GM21423 (cell line): Measurements from ENCODE around the gene MCM10.

Experiments used
- ATAC-seq: cut with Tn5 transposase; IDR thresholded peaks from one replicate; pipeline ENCODE4 v1.9.1; 2021; ENCODE audit warnings: mild to moderate bottlenecking, moderate library complexity; ENCODE audit not compliant: unreplicated experiment

The MCM10 gene

DNA sequence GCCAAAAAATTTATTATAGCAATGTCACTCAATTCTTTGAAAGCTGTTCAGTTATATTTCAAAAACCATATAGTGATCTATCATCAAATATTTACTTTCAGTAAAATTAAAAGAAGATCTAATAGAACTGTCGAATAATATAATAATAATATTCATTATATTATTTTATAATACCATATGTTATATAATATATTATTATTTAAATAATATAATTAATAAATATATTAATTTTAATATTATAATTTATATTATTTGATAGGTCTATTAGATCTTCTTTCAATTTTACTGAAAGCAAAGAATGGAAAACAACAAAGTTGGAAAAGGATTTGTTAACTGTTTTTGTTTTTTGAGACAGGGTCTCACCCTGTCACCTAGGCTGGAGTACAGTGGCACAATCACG lies 95.3 kb downstream of the MCM10 start:
- no peak for ATAC-seq

GRCh38 chr10:13257621-13258140 lies 96.3 kb downstream of the MCM10 start:
- no peak for ATAC-seq
